GM18873 (cell line): ENCODE results near the gene SKIC3.
A peak's percentile ranks its signal among the peaks of the same experiment; 100 is the strongest.

Experiments
- ATAC-seq: cut with Tn5 transposase; IDR thresholded peaks from one replicate; pipeline ENCODE4 v1.9.1; 2021; ENCODE audit warnings: mild to moderate bottlenecking, moderate library complexity, moderate number of reproducible peaks; ENCODE audit not compliant: unreplicated experiment, low FRiP score

SKIC3 gene

GRCh38 chr5:95554647-95555548 is at the start of gene SKIC3, which contains the start of gene ARSK:
SKIC3 (minus strand) TSS chr5:95554977; CDS start chr5:95547150, 7,827 bp downstream.
ARSK (plus strand) TSS chr5:95555101; CDS start chr5:95555279, 178 bp downstream.
- peak; percentile 88 for ATAC-seq

GRCh38 chr5:95600557-95600956 is 45.8 kb upstream of the SKIC3 start:
- no peak for ATAC-seq

- ATAC-seq = no peak
Measured at GRCh38 chr5:95599252-95599651, 44.5 kb upstream of the SKIC3 start.

GRCh38 chr5:95595289-95595931 is 40.6 kb upstream of the SKIC3 start:
- ATAC-seq = no peak

GRCh38 chr5:95591490-95591901 is 36.7 kb upstream of the SKIC3 start:
- ATAC-seq = no peak

- ATAC-seq = no peak
Measured at GRCh38 chr5:95590880-95591279, 36.1 kb upstream of the SKIC3 start.

- ATAC-seq = no peak
Measured at GRCh38 chr5:95583992-95584391, 29.2 kb upstream of the SKIC3 start.

GRCh38 chr5:95581576-95581975 is 26.8 kb upstream of the SKIC3 start:
- no peak for ATAC-seq

- no peak for ATAC-seq
Measured at GRCh38 chr5:95572016-95572415, 17.2 kb upstream of the SKIC3 start.

GRCh38 chr5:95565280-95565920 is 10.6 kb upstream of the SKIC3 start:
- no peak for ATAC-seq

GRCh38 chr5:95564450-95564849 is 9.7 kb upstream of the SKIC3 start:
- no peak for ATAC-seq

- ATAC-seq = no peak
Measured at GRCh38 chr5:95563367-95563766, 8.6 kb upstream of the SKIC3 start.

- ATAC-seq = no peak
Measured at GRCh38 chr5:95562282-95562681, 7.5 kb upstream of the SKIC3 start.

- no peak for ATAC-seq
Measured at GRCh38 chr5:95557841-95558240, 3.1 kb upstream of the SKIC3 start.

- ATAC-seq = no peak
Measured at GRCh38 chr5:95555553-95555952, 776 bp upstream of the SKIC3 start.

GRCh38 chr5:95554331-95554646 is 488 bp downstream of the SKIC3 start:
- peak; percentile 11 for ATAC-seq

- ATAC-seq = no peak
Measured at GRCh38 chr5:95549030-95549429, 5.7 kb downstream of the SKIC3 start.

GRCh38 chr5:95543017-95543705 is 11.6 kb downstream of the SKIC3 start:
- no peak for ATAC-seq

- ATAC-seq = no peak
Measured at GRCh38 chr5:95537501-95537900, 17.3 kb downstream of the SKIC3 start.

GRCh38 chr5:95533761-95534160 is 21.0 kb downstream of the SKIC3 start:
- ATAC-seq = no peak

- ATAC-seq = no peak
Measured at GRCh38 chr5:95533106-95533505, 21.7 kb downstream of the SKIC3 start.
